Ectodermal cell (in vitro differentiated cells): ENCODE results near the gene PPIP5K1.
"Not testable (repeated sequence)": the region's sequence is repeated elsewhere in the genome, so short reads cannot be mapped to it uniquely, and the experiment has no call there.

ENCODE experiments used
- H3K27ac ChIP-seq: 2 replicates; pipeline ENCODE4 v1.7.0; 2013; ENCODE audit warnings: mild to moderate bottlenecking, low read depth, low read length; ENCODE audit not compliant: insufficient read depth, poor library complexity, severe bottlenecking
- H3K27me3 ChIP-seq: 2 replicates; pipeline ENCODE4 v1.7.0; 2013; ENCODE audit warnings: mild to moderate bottlenecking, low read length; ENCODE audit not compliant: insufficient read depth, control insufficient read depth, poor library complexity, severe bottlenecking
- H3K36me3 ChIP-seq: one replicate; pipeline ENCODE4 v1.7.0; 2013; ENCODE audit warnings: low read length; ENCODE audit not compliant: control insufficient read depth, insufficient read depth
- H3K4me1 ChIP-seq: one replicate; pipeline ENCODE4 v1.7.0; 2013; ENCODE audit warnings: low read length; ENCODE audit not compliant: control insufficient read depth, insufficient read depth
- H3K4me3 ChIP-seq: 2 replicates; pipeline ENCODE4 v1.7.0; 2013; ENCODE audit warnings: low read depth, low read length, control low read depth; ENCODE audit not compliant: insufficient read depth
- H3K9me3 ChIP-seq: 2 replicates; pipeline ENCODE4 v1.7.0; 2013; ENCODE audit warnings: mild to moderate bottlenecking, low read length, moderate library complexity; ENCODE audit not compliant: control insufficient read depth
- WGBS, 2 experiments: methylation state at CpG; one replicate each; pipeline ENCODE4 v1.1.7; 2013; ENCODE audit warnings: missing lambda C conversion rate in 2 of 2; 5-methylcytosine and 5-hydroxymethylcytosine counted together

PPIP5K1 gene

DNA sequence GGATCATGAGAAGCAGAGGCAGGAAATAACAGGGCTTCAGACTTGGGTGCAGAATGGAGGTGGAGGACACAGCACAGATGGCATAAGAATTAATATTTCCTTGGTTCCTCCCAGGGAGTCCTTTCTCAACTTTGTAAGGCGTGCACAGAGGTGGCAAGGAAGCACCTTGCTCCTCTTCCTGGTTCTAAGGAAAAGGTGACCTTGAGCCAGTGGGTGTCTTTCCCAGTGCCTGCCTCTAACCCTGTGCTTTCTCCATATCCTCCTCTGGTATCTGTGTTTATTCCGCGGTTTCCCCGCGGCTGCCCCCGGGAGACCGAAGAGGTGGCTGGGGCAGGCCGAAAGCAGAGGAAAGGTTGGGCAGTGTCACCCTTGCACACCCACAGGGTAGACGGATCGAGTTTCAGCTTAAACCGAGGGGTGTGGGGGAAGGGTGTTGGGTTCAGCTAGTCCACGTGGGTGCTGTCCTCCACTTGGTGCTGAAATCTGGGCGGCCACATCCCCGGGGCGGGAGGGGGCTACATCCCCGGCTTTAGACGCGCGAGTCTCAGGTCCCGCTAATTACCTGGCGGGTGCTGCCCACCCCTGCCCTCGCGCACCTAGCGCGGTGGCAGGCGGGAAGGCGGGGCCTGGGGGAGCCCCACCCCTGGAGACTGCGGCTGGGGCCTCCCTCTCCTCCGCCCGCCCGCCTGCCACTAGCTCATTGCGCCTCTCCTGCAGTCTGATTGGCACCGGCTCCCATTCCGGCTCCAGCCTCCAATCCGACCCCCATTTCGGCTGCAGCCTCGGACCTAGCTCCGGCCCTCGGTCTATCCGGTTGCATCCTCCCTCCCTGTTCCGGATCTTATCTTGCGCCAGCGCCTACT, 3.6 kb upstream of the PPIP5K1 start, which contains the start of gene CKMT1B:
Gene CKMT1B (plus strand): TSS at position 700 of the 863 bp plus-strand sequence. CDS start 192 bp downstream, outside the sequence.
- WGBS, 2 experiments, result no CpG with 5 or more reads among the region's 43 CpGs
- not testable (repeated sequence) for H3K9me3 ChIP-seq, H3K4me3 ChIP-seq, H3K36me3 ChIP-seq, H3K27me3 ChIP-seq, H3K27ac ChIP-seq, H3K4me1 ChIP-seq

DNA sequence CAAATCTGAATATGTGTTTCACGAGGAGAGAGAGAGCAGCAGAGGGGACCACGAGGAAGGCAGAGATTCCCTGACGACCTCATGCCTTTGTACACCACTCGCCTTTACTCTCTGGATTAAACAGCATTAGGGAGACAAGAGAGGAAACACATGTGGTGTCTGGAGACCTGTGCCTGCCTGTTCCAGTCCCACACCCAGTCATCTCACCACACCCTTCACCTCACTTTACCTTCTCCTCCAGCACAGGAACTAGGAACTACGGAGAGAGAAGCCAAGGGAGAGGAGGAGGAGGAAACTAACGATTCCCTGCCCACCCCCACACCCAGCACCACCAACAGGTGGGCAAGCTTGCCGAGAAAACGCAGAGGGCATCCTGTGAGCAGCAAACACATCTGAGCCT, 2.8 kb upstream of the PPIP5K1 start:
- not testable (repeated sequence) for H3K9me3 ChIP-seq, H3K4me1 ChIP-seq, H3K4me3 ChIP-seq, H3K36me3 ChIP-seq, H3K27ac ChIP-seq, H3K27me3 ChIP-seq
- WGBS, 2 experiments, result 26 to 33% methylated on average over 1 to 3 of the region's 8 CpGs

GRCh38 chr15:43574607-43575006, 15.4 kb downstream of the PPIP5K1 start:
- no CpG with 5 or more reads among the region's 1 CpG for WGBS, 2 experiments
- H3K27ac ChIP-seq, H3K9me3 ChIP-seq, H3K4me1 ChIP-seq, H3K27me3 ChIP-seq, H3K4me3 ChIP-seq, H3K36me3 ChIP-seq: not testable (repeated sequence)

- H3K4me1 ChIP-seq, H3K27me3 ChIP-seq, H3K9me3 ChIP-seq, H3K36me3 ChIP-seq, H3K27ac ChIP-seq, H3K4me3 ChIP-seq: not testable (repeated sequence)
- no CpG with 5 or more reads among the region's 2 CpGs for WGBS, 2 experiments
Measured at GRCh38 chr15:43566615-43567014, 23.4 kb downstream of the PPIP5K1 start.

- H3K27ac ChIP-seq, H3K36me3 ChIP-seq, H3K27me3 ChIP-seq, H3K9me3 ChIP-seq, H3K4me3 ChIP-seq, H3K4me1 ChIP-seq: not testable (repeated sequence)
- WGBS, 2 experiments, result no CpG with 5 or more reads among the region's 8 CpGs
Measured at GRCh38 chr15:43563793-43564192, 26.2 kb downstream of the PPIP5K1 start.

DNA sequence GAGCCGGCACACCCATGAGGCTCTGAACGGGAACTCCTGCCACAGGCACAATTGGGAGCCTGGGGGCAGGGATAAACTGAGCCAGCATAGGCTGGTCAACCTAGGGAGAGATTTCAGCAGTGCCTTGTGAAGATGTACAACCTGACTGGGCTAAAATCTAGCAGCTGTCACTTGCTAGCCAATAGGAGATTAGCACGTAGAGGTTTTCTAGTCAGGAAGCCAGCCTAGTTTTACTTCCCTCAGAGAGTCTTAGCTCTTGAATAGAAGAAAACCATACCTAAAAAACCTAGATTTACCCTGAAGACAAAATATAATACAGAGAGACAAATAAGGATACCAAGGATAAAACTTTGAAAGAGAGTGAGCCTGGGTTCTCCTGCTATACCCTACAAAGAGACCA, 27.3 kb downstream of the PPIP5K1 start:
- H3K9me3 ChIP-seq, H3K4me3 ChIP-seq, H3K4me1 ChIP-seq, H3K36me3 ChIP-seq, H3K27me3 ChIP-seq, H3K27ac ChIP-seq: not testable (repeated sequence)
- WGBS, 2 experiments, result 100% methylated on average over 2 of the region's 3 CpGs; no CpG with 5 or more reads in 1 of the 2 experiments

- no peaks in the 10 kb centered on the region for H3K4me1 ChIP-seq
- no peak overlapping the region for H3K27ac ChIP-seq
- no peaks in the 10 kb centered on the region for H3K9me3 ChIP-seq
- H3K27me3 ChIP-seq, result no peaks in the 10 kb centered on the region
- no peaks in the 10 kb centered on the region for H3K36me3 ChIP-seq
- WGBS, 2 experiments, result 82 to 100% methylated on average over 1 of the region's 2 CpGs
- no peak overlapping the region for H3K4me3 ChIP-seq
Measured at GRCh38 chr15:43552986-43553385, 37.0 kb downstream of the PPIP5K1 start.

GRCh38 chr15:43552256-43552655, 37.8 kb downstream of the PPIP5K1 start:
- Histone ChIP-seq H3K4me1 (no peaks in the 10 kb centered on the region), H3K9me3 (no peaks in the 10 kb centered on the region), H3K27me3 (no peaks in the 10 kb centered on the region), H3K4me3 (no peak overlapping the region), H3K36me3 (no peaks in the 10 kb centered on the region), H3K27ac (no peak overlapping the region)
- WGBS, 2 experiments, result 97% methylated on average over 4 of the region's 4 CpGs

GRCh38 chr15:43550527-43551363, 39.3 kb downstream of the PPIP5K1 start:
- Histone ChIP-seq H3K27me3 (no peaks in the 10 kb centered on the region), H3K27ac (no peak overlapping the region), H3K4me3 (no peak overlapping the region), H3K36me3 (no peaks in the 10 kb centered on the region), H3K9me3 (no peaks in the 10 kb centered on the region), H3K4me1 (no peaks in the 10 kb centered on the region)
- 81 to 86% methylated on average over 10 of the region's 10 CpGs for WGBS, 2 experiments

- Histone ChIP-seq H3K27ac (no peak overlapping the region), H3K27me3 (no peaks in the 10 kb centered on the region), H3K4me1 (no peaks in the 10 kb centered on the region), H3K9me3 (no peaks in the 10 kb centered on the region), H3K36me3 (no peaks in the 10 kb centered on the region), H3K4me3 (no peak overlapping the region)
- 92 to 100% methylated on average over 2 of the region's 2 CpGs for WGBS, 2 experiments
Measured at GRCh38 chr15:43547539-43547938, 42.5 kb downstream of the PPIP5K1 start.
